ENCODE measurements around the gene TRIM62.

DNA sequence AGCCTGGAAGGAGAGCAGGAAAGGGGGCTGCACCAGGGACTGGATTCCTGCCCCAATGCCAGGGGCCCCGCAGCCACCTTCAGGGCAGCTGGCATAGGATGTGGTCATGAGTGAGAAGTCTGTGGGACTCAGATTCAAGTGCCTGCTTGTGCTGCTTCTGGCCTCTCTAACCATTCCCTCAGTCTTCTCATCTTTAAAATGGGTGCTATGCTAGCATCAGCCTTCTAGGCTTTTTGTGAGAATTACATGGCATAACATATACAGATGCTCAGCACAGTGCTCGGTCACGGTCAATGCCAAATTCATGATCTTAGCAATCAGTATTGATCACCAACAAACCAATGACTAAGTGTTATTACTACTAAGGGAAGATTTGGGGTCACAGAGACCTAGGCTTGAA lies 23.5 kb downstream of the TRIM62 start:
- TF ChIP-seq YY1 (IDR thresholded peaks at IDR 0.05; ENCODE audit: insufficient read depth, insufficient read length) (no peak), ZNF274 (IDR thresholded peaks at IDR 0.05; ENCODE audit: low read depth, low read length) (no peak)
